Mesothelial cell of epicardium (in vitro differentiated cells): ENCODE results near the gene SPOCK1. TPM values are rescaled to one million over a fixed set of nuclear protein-coding genes. Genes with fewer than 3 reads are reported as not detected.

Source experiments
- DNase-seq, 2 experiments: peaks; one replicate each; pipeline ENCODE4 v3.0.0; 2021; ENCODE audit warnings: low spot score in 2 of 2; ENCODE audit not compliant: unreplicated experiment in 2 of 2
- H3K27ac Mint-ChIP-seq: 2 replicates; pipeline ENCODE4 v1.8.0; 2021; ENCODE audit warnings: mixed read lengths
- H3K27me3 Mint-ChIP-seq: 2 replicates; pipeline ENCODE4 v1.8.0; 2021; ENCODE audit warnings: low read depth, mixed read lengths
- H3K36me3 Mint-ChIP-seq: 2 replicates; pipeline ENCODE4 v1.8.0; 2021; ENCODE audit warnings: mixed read lengths
- H3K4me1 Mint-ChIP-seq: 2 replicates; pipeline ENCODE4 v1.8.0; 2021; ENCODE audit warnings: mixed read lengths
- H3K4me3 Mint-ChIP-seq: 2 replicates; pipeline ENCODE4 v1.8.0; 2021; ENCODE audit warnings: mild to moderate bottlenecking, moderate library complexity, mixed read lengths
- H3K9me3 Mint-ChIP-seq: 2 replicates; pipeline ENCODE4 v1.8.0; 2021; ENCODE audit warnings: mixed read lengths
- CTCF ChIP-seq: fragments of 200-600 bp; sonication (generic); IDR thresholded peaks from one replicate; pipeline ENCODE4 v1.5.0; 2021; ENCODE audit warnings: antibody characterized with exemption; ENCODE audit not compliant: unreplicated experiment
- total RNA-seq: library from RNA; stranded (reverse); gene quantifications from 3 replicates; pipeline ENCODE4 v1.2.1, GENCODE V29; 2021

The SPOCK1 gene
- total RNA-seq, 1 donor from 2014 or later: 6.6 TPM

DNA sequence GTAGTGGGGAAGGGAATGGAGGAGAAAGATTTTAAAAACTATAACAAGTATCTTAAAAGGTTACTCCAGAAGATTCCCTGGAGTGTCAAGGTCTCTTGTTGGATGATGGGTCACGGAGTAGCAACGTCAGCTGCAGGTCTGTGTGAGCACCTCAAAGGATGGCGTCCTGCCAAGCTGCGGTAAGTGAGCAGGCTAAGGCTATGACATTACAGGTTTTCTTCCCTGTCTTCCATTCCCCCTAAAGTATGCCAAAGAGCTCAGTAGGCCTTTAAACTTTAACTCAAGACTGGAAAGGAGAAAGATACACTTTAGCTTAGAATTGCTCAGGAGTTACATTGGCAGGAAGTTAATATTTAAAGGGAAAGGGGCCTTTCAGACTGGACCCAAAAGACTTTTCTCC lies 17.5 kb downstream of the SPOCK1 start:
- H3K4me1 Mint-ChIP-seq: no peaks in the 10 kb centered on the region
- H3K27me3 Mint-ChIP-seq: peaks cover 15% of the 10 kb centered on the region
- H3K4me3 Mint-ChIP-seq: no peak overlapping the region
- no peaks in the 10 kb centered on the region for H3K36me3 Mint-ChIP-seq
- H3K27ac Mint-ChIP-seq: no peak overlapping the region
- H3K9me3 Mint-ChIP-seq: no peaks in the 10 kb centered on the region
- no peak for DNase-seq
- TF ChIP-seq CTCF: no peak

DNA sequence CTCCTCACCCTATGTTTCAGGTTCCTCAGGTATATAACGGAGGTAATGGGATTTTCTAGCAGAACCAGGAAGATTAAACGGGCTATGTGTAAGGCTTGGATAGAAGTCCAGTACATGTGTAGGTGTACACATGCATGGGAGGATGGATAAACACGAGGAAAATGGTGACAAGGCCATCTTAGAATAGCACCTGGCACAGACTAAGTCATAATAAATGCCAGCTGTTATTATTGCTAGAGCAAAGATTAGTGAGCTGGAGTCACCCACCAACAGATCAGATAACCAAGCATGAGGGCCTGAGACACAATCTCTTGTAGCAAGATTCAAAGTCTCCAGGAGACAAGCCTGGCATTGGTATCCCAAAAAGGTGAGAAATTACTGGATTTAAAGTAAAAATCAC lies 21.1 kb downstream of the SPOCK1 start:
- H3K36me3 Mint-ChIP-seq: no peaks in the 10 kb centered on the region
- H3K27me3 Mint-ChIP-seq: peaks cover 30% of the 10 kb centered on the region
- H3K9me3 Mint-ChIP-seq: peaks cover 3% of the 10 kb centered on the region
- no peak overlapping the region for H3K27ac Mint-ChIP-seq
- no peaks in the 10 kb centered on the region for H3K4me1 Mint-ChIP-seq
- H3K4me3 Mint-ChIP-seq: no peak overlapping the region
- no peak for DNase-seq
- TF ChIP-seq CTCF: no peak

GRCh38 chr5:137470921-137471220 lies 28.3 kb downstream of the SPOCK1 start:
- DNase-seq: no peak
- Mint-ChIP-seq H3K4me3 (no peak overlapping the region), H3K36me3 (no peaks in the 10 kb centered on the region), H3K27me3 (peaks cover 73% of the 10 kb centered on the region), H3K27ac (no peak overlapping the region), H3K9me3 (peaks cover 3% of the 10 kb centered on the region), H3K4me1 (no peaks in the 10 kb centered on the region)
- no peak for TF ChIP-seq CTCF

- Mint-ChIP-seq H3K27ac (no peak overlapping the region), H3K36me3 (no peaks in the 10 kb centered on the region), H3K9me3 (peaks cover 3% of the 10 kb centered on the region), H3K4me3 (no peak overlapping the region), H3K27me3 (peaks cover 78% of the 10 kb centered on the region), H3K4me1 (no peaks in the 10 kb centered on the region)
- DNase-seq: no peak
- no peak for TF ChIP-seq CTCF
These were observed 28.8 kb downstream of the SPOCK1 start for GRCh38 chr5:137470111-137470920.

GRCh38 chr5:137466889-137467288 lies 32.2 kb downstream of the SPOCK1 start:
- peaks cover 67% of the 10 kb centered on the region for H3K27me3 Mint-ChIP-seq
- no peak overlapping the region for H3K27ac Mint-ChIP-seq
- TF ChIP-seq CTCF: no peak
- H3K4me1 Mint-ChIP-seq: no peaks in the 10 kb centered on the region
- H3K4me3 Mint-ChIP-seq: no peak overlapping the region
- DNase-seq: no peak
- no peaks in the 10 kb centered on the region for H3K9me3 Mint-ChIP-seq
- H3K36me3 Mint-ChIP-seq: no peaks in the 10 kb centered on the region

- Mint-ChIP-seq H3K4me1 (no peaks in the 10 kb centered on the region), H3K36me3 (no peaks in the 10 kb centered on the region), H3K27me3 (peaks cover 64% of the 10 kb centered on the region), H3K27ac (no peak overlapping the region), H3K9me3 (no peaks in the 10 kb centered on the region), H3K4me3 (no peak overlapping the region)
- DNase-seq: no peak
- TF ChIP-seq CTCF: no peak
These were observed 33.2 kb downstream of the SPOCK1 start for GRCh38 chr5:137465930-137466329.
